ENCODE data around the gene FHL1.

FHL1 gene

DNA sequence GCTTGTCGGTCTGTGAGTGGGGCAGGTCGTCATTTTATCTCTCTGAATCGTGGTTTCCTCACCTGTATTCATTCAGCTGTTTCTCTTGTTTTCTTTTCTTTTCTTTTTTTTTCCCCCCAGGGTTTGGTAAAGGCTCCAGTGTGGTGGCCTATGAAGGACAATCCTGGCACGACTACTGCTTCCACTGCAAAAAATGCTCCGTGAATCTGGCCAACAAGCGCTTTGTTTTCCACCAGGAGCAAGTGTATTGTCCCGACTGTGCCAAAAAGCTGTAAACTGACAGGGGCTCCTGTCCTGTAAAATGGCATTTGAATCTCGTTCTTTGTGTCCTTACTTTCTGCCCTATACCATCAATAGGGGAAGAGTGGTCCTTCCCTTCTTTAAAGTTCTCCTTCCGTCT lies 62.4 kb downstream of the FHL1 start:
- WGBS: 91% methylated on average over 6 of the region's 9 CpGs
- Histone ChIP-seq H3K27ac (ENCODE audit: low read depth, low read length) (no peak overlapping the region), H3K9ac (ENCODE audit: low read depth, low read length) (no peak overlapping the region), H3K4me1 (ENCODE audit: insufficient read depth, low read length) (peaks cover 1% of the 10 kb centered on the region; the same call in 1 of the 2 replicates), H3K4me3 (ENCODE audit: low read length) (no peak overlapping the region), H3K27me3 (ENCODE audit: insufficient read depth, low read length) (no peaks in the 10 kb centered on the region), H3K36me3 (ENCODE audit: insufficient read depth, low read length) (peaks cover 15% of the 10 kb centered on the region; the same call in 1 of the 2 replicates), H3K9me3 (ENCODE audit: insufficient read depth, low read depth, low read length) (no peaks in the 10 kb centered on the region)

DNA sequence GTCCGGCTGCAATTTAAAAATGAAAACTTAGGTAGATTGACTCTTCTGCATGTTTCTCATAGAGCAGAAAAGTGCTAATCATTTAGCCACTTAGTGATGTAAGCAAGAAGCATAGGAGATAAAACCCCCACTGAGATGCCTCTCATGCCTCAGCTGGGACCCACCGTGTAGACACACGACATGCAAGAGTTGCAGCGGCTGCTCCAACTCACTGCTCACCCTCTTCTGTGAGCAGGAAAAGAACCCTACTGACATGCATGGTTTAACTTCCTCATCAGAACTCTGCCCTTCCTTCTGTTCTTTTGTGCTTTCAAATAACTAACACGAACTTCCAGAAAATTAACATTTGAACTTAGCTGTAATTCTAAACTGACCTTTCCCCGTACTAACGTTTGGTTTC lies 62.9 kb downstream of the FHL1 start:
- H3K4me3 ChIP-seq (ENCODE audit: low read length): no peak overlapping the region
- 75% methylated on average over 7 of the region's 7 CpGs for WGBS
- H3K27me3 ChIP-seq (ENCODE audit: insufficient read depth, low read length): no peaks in the 10 kb centered on the region
- H3K27ac ChIP-seq (ENCODE audit: low read depth, low read length): no peak overlapping the region
- peaks cover 15% of the 10 kb centered on the region; the same call in 1 of the 2 replicates for H3K36me3 ChIP-seq (ENCODE audit: insufficient read depth, low read length)
- H3K9ac ChIP-seq (ENCODE audit: low read depth, low read length): no peak overlapping the region
- H3K9me3 ChIP-seq (ENCODE audit: insufficient read depth, low read depth, low read length): no peaks in the 10 kb centered on the region
- no peaks in the 10 kb centered on the region for H3K4me1 ChIP-seq (ENCODE audit: insufficient read depth, low read length)

DNA sequence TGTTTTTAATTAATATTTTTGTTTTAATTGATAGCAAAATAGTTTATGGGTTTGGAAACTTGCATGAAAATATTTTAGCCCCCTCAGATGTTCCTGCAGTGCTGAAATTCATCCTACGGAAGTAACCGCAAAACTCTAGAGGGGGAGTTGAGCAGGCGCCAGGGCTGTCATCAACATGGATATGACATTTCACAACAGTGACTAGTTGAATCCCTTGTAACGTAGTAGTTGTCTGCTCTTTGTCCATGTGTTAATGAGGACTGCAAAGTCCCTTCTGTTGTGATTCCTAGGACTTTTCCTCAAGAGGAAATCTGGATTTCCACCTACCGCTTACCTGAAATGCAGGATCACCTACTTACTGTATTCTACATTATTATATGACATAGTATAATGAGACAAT lies 63.5 kb downstream of the FHL1 start:
- H3K36me3 ChIP-seq (ENCODE audit: insufficient read depth, low read length): peaks cover 15% of the 10 kb centered on the region; the same call in 1 of the 2 replicates
- H3K9me3 ChIP-seq (ENCODE audit: insufficient read depth, low read depth, low read length): no peaks in the 10 kb centered on the region
- no peaks in the 10 kb centered on the region for H3K27me3 ChIP-seq (ENCODE audit: insufficient read depth, low read length)
- no peak overlapping the region for H3K27ac ChIP-seq (ENCODE audit: low read depth, low read length)
- 83% methylated on average over 4 of the region's 5 CpGs for WGBS
- H3K4me3 ChIP-seq (ENCODE audit: low read length): no peak overlapping the region
- no peak overlapping the region for H3K9ac ChIP-seq (ENCODE audit: low read depth, low read length)
- H3K4me1 ChIP-seq (ENCODE audit: insufficient read depth, low read length): no peaks in the 10 kb centered on the region

DNA sequence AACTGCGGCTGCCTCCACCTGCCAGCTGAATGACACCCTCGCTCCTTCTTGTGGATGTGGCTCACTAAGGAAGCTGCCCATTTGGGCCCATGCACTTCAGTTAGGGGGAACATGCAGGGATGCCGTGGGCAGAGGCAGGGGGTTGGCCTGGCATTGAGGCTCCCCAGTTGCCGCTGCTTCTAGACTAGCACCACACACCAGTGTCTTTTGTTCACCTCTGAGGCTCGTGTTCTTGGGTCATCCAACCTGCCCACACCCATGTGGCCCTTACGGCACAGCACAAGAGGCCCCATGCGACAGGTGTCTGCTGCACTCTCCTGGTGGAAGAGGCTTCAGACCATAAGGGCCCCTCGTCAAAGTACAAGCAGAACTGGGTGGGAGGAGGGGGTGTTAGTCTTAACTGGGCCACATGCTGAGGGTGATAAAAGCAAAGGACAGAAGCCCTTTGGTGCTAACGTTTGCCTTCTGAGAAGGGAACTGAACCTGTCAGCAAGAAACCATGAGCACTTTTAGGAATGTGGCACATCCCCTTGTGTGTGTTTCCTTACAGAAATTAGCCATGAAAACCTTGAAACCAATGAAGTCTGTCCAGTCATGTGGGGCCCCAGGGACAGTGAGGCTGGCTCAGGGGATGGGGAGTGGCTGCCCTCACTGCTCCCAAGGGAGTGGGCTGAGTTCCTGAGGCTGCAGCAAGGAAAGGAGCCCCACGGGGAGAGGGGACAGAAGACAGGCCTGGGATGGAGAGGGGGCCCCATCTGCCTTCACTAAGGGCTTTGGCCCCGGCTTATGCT lies 64.6 kb downstream of the FHL1 start:
- no peaks in the 10 kb centered on the region for H3K27me3 ChIP-seq (ENCODE audit: insufficient read depth, low read length)
- peaks cover 18% of the 10 kb centered on the region; the same call in 1 of the 2 replicates for H3K36me3 ChIP-seq (ENCODE audit: insufficient read depth, low read length)
- WGBS: 75% methylated on average over 11 of the region's 11 CpGs

DNA sequence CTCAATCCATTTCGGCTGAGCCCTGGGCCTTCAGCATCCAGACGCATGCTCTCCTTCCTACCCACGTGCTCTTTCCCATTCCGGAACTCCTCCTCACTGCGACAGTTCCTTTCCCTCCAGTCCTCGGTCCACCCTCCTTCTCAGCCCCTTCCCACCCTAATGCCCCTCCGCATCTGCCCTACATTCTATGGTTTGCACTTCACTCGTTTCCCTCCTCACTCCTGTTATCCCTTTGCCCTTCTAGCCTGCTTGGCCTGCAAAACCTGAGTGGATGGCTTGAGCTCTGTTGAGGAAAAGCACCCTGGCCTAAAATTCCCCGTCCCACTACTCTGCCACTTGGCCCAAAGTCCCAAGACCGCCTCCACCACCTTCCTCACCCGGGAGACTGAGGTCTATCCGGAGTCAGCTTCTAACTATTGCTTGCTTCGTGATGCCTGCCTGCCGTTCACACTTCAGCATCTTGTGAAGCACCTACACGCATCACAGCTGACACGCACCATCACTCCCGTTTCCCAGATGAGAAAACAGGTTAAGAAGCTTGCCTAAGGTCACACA lies 65.3 kb downstream of the FHL1 start:
- Histone ChIP-seq H3K4me1 (ENCODE audit: insufficient read depth, low read length) (no peaks in the 10 kb centered on the region), H3K9ac (ENCODE audit: low read depth, low read length) (no peak overlapping the region), H3K27me3 (ENCODE audit: insufficient read depth, low read length) (no peaks in the 10 kb centered on the region), H3K4me3 (ENCODE audit: low read length) (no peak overlapping the region), H3K36me3 (ENCODE audit: insufficient read depth, low read length) (peaks cover 21% of the 10 kb centered on the region; the same call in 1 of the 2 replicates), H3K27ac (ENCODE audit: low read depth, low read length) (no peak overlapping the region), H3K9me3 (ENCODE audit: insufficient read depth, low read depth, low read length) (no peaks in the 10 kb centered on the region)
- 89% methylated on average over 17 of the region's 17 CpGs for WGBS

More for the DNA sequence above, 64.6 kb downstream of the FHL1 start:
- H3K4me3 ChIP-seq (ENCODE audit: low read length): no peak overlapping the region
- no peak overlapping the region for H3K27ac ChIP-seq (ENCODE audit: low read depth, low read length)
- H3K4me1 ChIP-seq (ENCODE audit: insufficient read depth, low read length): no peaks in the 10 kb centered on the region
- H3K9me3 ChIP-seq (ENCODE audit: insufficient read depth, low read depth, low read length): no peaks in the 10 kb centered on the region
- no peak overlapping the region for H3K9ac ChIP-seq (ENCODE audit: low read depth, low read length)

DNA sequence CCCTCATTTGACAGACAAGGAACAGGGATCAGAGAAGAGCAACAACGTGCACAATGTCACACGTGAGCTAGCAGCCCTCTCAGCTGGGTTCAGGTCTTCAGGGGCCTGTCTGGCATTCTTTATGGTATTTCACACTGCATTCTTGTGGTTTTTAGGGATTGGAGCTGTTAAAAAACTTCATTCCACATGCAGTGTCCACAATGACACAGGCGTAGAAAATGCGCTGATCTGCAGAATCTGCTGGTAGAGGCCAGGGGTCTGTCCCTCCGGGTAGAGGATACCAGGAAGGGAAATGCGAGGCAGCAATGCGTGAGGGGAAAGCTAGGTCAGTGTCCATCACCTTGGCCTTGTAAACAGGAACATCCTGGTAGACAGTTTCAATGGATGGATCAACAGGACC lies 67.2 kb downstream of the FHL1 start:
- H3K4me3 ChIP-seq (ENCODE audit: low read length): no peak overlapping the region
- no peaks in the 10 kb centered on the region for H3K4me1 ChIP-seq (ENCODE audit: insufficient read depth, low read length)
- H3K27ac ChIP-seq (ENCODE audit: low read depth, low read length): no peak overlapping the region
- peaks cover 29% of the 10 kb centered on the region for H3K36me3 ChIP-seq (ENCODE audit: insufficient read depth, low read length)
- H3K9ac ChIP-seq (ENCODE audit: low read depth, low read length): no peak overlapping the region
- no peaks in the 10 kb centered on the region for H3K27me3 ChIP-seq (ENCODE audit: insufficient read depth, low read length)
- 83% methylated on average over 7 of the region's 7 CpGs for WGBS
- no peaks in the 10 kb centered on the region for H3K9me3 ChIP-seq (ENCODE audit: insufficient read depth, low read depth, low read length)

DNA sequence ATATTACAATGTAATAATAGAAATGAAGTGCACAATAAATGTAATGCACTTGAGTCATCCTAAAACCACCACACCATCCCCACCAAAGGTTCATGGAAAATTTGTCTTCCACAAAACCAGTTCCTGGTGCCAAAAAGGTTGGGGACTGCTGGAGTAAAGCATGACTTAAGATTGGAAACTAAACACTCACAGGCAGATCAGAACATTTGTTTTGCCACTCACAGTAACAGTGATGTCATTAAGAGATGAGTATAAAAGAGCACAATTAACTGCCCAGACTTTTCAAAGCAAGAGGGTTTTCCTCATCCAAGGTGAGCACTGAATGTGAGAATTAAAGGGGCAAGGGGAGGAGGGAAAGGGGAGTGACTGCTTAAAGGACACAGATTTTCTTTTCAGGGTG lies 68.2 kb downstream of the FHL1 start:
- Histone ChIP-seq H3K36me3 (ENCODE audit: insufficient read depth, low read length) (peaks cover 33% of the 10 kb centered on the region), H3K9ac (ENCODE audit: low read depth, low read length) (no peak overlapping the region), H3K4me3 (ENCODE audit: low read length) (no peak overlapping the region), H3K4me1 (ENCODE audit: insufficient read depth, low read length) (no peaks in the 10 kb centered on the region), H3K9me3 (ENCODE audit: insufficient read depth, low read depth, low read length) (no peaks in the 10 kb centered on the region), H3K27me3 (ENCODE audit: insufficient read depth, low read length) (no peaks in the 10 kb centered on the region), H3K27ac (ENCODE audit: low read depth, low read length) (no peak overlapping the region)

DNA sequence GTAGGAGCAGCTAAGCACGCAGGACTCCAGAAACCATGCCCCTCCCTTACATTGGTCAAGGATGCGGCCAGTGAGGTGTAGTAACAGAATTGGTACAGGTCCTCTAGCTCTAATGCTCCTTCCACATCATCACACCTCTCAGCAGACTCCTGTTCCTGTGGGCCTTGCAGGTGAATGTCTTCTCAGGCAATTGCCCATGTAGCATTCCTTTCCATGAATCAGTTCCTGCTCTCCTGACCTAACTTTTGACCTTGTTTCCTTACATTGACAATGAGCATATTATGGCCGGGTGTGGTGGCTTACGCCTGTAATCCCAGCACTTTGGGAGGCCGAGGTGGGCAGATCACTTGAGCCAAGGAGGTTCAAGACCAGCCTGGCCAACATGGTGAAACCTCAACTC lies 72.6 kb downstream of the FHL1 start:
- H3K27ac ChIP-seq (ENCODE audit: low read depth, low read length): no peak overlapping the region
- peaks cover 58% of the 10 kb centered on the region for H3K36me3 ChIP-seq (ENCODE audit: insufficient read depth, low read length)
- 95% methylated on average over 5 of the region's 5 CpGs for WGBS
- H3K9me3 ChIP-seq (ENCODE audit: insufficient read depth, low read depth, low read length): no peaks in the 10 kb centered on the region
- no peaks in the 10 kb centered on the region for H3K27me3 ChIP-seq (ENCODE audit: insufficient read depth, low read length)
- no peak overlapping the region for H3K9ac ChIP-seq (ENCODE audit: low read depth, low read length)
- H3K4me3 ChIP-seq (ENCODE audit: low read length): no peak overlapping the region
- no peaks in the 10 kb centered on the region for H3K4me1 ChIP-seq (ENCODE audit: insufficient read depth, low read length)

DNA sequence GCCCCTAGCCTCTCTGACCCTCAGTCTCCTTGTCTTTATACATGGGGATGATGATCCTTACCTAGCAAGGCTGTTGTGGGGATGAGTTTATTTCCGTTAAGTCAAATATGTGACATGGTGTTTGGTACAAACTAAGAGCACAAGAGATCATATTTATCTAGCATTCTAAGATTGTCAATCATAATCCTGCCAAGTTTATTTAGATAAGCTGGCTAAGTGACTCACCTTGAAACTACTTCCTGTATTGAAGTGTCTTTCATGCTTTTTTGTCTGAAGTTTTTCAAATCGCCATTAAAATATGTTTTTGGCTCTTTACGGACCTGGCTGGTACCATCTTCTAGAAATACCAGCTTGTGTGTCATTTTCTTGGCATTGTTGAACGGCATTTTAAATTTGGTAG lies 73.2 kb downstream of the FHL1 start:
- Histone ChIP-seq H3K4me3 (ENCODE audit: low read length) (no peak overlapping the region), H3K27ac (ENCODE audit: low read depth, low read length) (no peak overlapping the region), H3K36me3 (ENCODE audit: insufficient read depth, low read length) (peaks cover 65% of the 10 kb centered on the region), H3K4me1 (ENCODE audit: insufficient read depth, low read length) (no peaks in the 10 kb centered on the region), H3K9ac (ENCODE audit: low read depth, low read length) (no peak overlapping the region), H3K9me3 (ENCODE audit: insufficient read depth, low read depth, low read length) (no peaks in the 10 kb centered on the region), H3K27me3 (ENCODE audit: insufficient read depth, low read length) (no peaks in the 10 kb centered on the region)
- 98% methylated on average over 3 of the region's 4 CpGs for WGBS

DNA sequence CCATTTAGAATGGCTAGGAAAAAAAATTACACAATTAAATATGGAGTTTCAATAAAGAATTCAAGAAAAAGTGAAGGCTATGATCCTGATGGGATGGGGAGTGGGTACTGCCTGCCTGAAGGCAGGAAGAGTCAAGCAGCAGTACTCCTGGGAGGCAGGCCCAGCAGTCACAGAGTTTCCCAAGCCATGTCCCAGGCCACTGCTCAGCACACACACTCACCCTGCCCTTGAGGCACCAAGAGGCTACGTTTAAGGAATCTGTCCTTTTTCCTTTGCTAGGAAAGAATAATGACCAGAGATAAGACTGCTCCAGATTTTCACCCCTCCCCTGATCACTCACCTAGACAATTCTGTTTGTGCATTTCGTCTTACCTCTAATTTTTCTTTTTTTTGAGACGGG lies 73.6 kb downstream of the FHL1 start:
- no peak overlapping the region for H3K4me3 ChIP-seq (ENCODE audit: low read length)
- no peak overlapping the region for H3K27ac ChIP-seq (ENCODE audit: low read depth, low read length)
- H3K9me3 ChIP-seq (ENCODE audit: insufficient read depth, low read depth, low read length): no peaks in the 10 kb centered on the region
- H3K4me1 ChIP-seq (ENCODE audit: insufficient read depth, low read length): no peaks in the 10 kb centered on the region
- peaks cover 69% of the 10 kb centered on the region for H3K36me3 ChIP-seq (ENCODE audit: insufficient read depth, low read length)
- no peaks in the 10 kb centered on the region for H3K27me3 ChIP-seq (ENCODE audit: insufficient read depth, low read length)
- WGBS: 93% methylated on average over 3 of the region's 3 CpGs
- no peak overlapping the region for H3K9ac ChIP-seq (ENCODE audit: low read depth, low read length)

DNA sequence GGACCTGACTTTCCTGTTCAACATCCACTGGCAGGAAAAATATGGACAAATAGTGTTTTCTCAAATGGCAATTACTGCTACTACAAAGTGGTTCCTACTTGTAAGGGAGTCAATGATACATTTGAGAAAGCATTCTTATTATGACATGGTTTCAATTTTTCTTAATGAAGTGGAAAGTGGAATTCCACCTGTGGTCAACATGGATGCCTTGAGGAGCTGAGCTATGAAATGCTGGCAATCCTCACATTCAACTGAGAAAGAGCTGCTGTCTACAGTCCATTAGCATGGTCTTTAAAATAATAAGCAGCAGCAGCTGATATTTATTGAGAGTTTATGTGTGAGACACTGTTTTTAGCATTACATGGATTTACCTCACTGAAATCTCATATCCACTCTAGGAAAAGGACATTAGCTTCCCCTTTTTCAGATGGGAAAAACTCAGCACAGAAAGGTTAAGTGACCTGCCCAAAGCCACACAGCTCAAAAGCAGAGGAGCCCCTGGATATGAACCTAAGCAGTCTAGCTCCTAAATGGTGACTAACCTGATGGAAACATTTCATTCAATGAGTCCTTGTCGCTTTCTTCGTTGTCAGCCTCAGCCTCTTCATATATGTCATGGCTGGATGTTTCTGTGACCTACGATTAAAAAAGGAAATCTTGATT lies 74.6 kb downstream of the FHL1 start:
- WGBS: 100% methylated on average over 3 of the region's 3 CpGs

More for the DNA sequence above, 74.6 kb downstream of the FHL1 start:
- no peak overlapping the region for H3K9ac ChIP-seq (ENCODE audit: low read depth, low read length)
- H3K4me3 ChIP-seq (ENCODE audit: low read length): no peak overlapping the region
- no peaks in the 10 kb centered on the region for H3K4me1 ChIP-seq (ENCODE audit: insufficient read depth, low read length)
- no peak overlapping the region for H3K27ac ChIP-seq (ENCODE audit: low read depth, low read length)
- no peaks in the 10 kb centered on the region for H3K27me3 ChIP-seq (ENCODE audit: insufficient read depth, low read length)
- H3K9me3 ChIP-seq (ENCODE audit: insufficient read depth, low read depth, low read length): no peaks in the 10 kb centered on the region
- H3K36me3 ChIP-seq (ENCODE audit: insufficient read depth, low read length): peaks cover 73% of the 10 kb centered on the region
